HT1080 (cell line): ENCODE data around the gene DDB1. TPM values are rescaled to one million over a fixed set of nuclear protein-coding genes. Genes with fewer than 3 reads are reported as not detected.
A peak's percentile ranks its signal among the peaks of the same experiment; 100 is the strongest.
"Not testable (repeated sequence)": the region's sequence is repeated elsewhere in the genome, so short reads cannot be mapped to it uniquely, and the experiment has no call there.

Experiments used
- DNase-seq: peaks from one replicate; pipeline ENCODE4 v3.0.0-alpha.2; 2015; ENCODE audit warnings: low read depth
- total RNA-seq: library from RNA; depleted of rRNA; stranded (reverse); fragments of >200 nt; shearing (Covaris generic); gene quantifications from 2 replicates; pipeline ENCODE4 v1.2.3, GENCODE V29; 2014

Gene DDB1
- total RNA-seq, 1 experiment from 2014 or later: 271 TPM

DNA sequence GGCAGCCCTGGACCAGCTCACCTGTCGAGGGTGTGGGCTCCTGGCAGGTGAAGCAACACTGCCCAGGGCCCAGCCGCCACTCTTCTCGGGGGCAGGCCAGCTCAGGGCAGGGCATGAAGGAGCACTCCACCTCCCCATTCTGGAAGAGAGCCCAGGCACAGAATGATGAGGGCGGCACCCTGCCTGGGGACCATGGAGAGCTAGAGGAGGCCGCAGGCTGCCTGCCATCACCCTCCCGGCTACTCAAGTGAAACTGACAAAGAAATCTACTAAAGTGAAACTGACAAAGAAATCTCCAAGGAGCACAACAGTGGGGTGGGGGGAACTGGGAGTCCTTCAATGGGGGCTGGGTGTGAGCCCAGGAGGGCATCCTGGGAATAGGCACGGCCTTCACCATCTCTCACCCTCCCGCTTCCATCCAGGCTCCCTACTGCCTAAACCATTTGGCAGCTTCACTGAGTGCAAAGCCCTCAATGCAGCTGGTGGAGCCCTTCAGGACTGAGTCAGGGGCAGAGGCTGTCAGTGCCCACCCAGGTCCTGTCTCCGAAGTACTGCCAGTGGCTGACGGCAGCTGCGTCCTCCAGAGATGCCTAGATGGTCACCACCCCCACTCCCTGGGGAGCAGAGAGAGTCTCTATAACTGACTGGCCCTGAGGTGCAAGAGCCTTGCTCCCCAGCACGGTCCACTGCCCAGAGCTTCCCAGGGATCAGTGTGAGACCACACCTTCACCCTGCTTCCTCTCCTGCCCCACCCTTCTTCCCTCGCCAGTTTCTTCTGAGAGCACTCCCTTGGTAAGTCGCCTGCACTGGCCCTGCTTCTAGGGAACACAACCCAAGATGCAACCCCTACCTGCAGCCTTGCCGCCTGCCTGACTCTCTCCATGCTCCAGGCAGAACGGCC lies 59.5 kb downstream of the DDB1 start:
- DNase-seq: no peak

DNA sequence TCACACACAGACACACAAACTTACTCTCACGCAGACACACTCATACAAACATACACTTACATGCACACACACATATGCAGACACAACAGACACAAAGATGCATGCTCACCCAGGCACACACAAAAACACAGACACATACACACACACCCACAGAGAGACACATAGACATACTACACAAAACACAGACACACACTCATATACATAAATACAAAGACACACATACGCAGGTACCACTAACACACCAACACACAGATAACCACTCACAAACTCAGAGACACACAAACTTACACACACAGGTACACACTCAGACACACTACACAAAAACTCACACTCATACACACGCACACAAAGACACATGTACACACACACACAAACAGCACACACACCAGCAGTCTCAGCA lies 60.2 kb downstream of the DDB1 start:
- DNase-seq: no peak

GRCh38 chr11:61270354-61271076 lies 62.4 kb downstream of the DDB1 start:
- peak; percentile 31 for DNase-seq

GRCh38 chr11:61268588-61269250 lies 64.2 kb downstream of the DDB1 start:
- no peak for DNase-seq

DNA sequence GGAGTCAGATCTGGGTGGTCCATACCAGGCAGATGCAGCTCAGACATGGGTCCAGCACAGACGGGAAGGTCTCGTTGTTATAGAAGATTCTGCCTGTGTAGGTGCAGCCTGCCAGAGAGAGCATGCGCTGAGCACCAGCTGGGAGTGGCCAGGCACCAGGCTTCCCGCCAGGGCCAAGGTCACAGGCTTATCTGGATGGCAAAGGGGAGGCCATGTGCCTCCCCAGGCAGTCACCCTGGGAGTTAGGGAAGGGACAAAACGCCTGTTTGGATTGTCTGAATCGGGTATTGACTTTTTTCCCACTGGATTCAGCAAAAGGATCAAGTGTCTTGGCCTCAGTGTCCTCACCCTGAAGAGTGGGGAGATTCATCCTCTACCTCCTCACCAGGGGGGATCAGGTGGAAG lies 65.5 kb downstream of the DDB1 start:
- no peak for DNase-seq

- DNase-seq: no peak
Measured at GRCh38 chr11:61266602-61267001, 66.3 kb downstream of the DDB1 start.

- DNase-seq: no peak
Measured at GRCh38 chr11:61265357-61265756, 67.5 kb downstream of the DDB1 start.

DNA sequence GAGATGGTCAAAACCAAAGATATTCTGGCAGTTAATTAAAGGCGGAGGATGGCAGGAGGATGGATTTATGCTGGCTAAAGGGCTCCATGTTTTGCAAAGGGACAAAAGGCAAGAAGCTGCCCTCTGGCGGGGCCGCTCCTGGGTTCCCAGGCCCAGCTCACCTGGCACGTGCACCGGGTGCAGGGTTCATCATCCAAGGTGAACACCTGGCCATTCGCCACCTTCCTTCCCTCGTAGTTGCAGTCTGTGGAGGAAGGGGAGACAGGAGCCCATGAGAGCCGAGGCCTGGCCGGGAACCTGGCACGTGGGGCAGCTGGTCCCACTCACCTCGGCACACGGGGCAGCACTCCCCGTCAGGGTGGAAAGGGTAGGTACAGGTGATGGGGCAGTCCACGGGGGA lies 68.1 kb downstream of the DDB1 start:
- no peak for DNase-seq

DNA sequence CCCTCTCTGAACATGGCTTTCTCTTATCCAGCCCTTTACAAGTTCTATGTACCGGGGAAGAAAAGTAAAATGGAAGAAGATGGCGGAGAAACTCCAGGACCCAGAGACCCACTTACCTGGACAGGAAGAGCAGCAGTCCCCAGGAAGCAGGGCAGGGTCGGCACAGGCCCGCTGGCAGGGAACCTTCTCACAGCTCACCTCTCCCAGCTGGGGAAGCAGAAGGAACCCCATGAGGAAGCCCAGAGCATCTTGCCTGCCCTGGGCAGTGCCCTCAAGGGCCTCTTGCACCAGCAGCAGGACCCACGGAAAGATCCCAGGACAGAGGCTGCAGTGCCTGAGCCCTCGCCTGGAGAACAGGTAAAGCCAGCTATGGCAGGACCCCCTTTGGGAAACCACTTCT lies 68.5 kb downstream of the DDB1 start:
- DNase-seq: no peak

DNA sequence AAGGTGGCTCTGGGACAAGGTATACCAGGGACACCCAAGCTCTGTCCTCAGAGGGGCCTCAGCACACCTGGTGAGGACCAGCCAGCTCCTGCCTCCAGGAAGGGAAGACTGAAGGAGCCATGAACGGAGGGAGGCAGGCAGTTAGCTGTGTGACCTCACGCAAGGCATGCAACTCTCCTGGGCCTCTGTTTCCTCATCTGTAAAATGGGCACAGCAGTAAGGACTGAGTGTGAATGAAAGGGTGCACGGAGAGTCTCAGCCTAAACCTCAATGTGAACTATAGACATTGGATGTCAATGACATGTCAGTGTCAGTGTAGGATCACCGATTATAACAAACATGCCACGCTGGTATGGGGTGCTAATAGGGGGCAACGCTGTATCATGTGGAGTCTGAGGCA lies 73.5 kb downstream of the DDB1 start:
- no peak for DNase-seq

- no peak for DNase-seq
Measured at GRCh38 chr11:61258546-61258945, 74.4 kb downstream of the DDB1 start.

GRCh38 chr11:61256710-61257482 lies 76.0 kb downstream of the DDB1 start:
- DNase-seq: no peak

DNA sequence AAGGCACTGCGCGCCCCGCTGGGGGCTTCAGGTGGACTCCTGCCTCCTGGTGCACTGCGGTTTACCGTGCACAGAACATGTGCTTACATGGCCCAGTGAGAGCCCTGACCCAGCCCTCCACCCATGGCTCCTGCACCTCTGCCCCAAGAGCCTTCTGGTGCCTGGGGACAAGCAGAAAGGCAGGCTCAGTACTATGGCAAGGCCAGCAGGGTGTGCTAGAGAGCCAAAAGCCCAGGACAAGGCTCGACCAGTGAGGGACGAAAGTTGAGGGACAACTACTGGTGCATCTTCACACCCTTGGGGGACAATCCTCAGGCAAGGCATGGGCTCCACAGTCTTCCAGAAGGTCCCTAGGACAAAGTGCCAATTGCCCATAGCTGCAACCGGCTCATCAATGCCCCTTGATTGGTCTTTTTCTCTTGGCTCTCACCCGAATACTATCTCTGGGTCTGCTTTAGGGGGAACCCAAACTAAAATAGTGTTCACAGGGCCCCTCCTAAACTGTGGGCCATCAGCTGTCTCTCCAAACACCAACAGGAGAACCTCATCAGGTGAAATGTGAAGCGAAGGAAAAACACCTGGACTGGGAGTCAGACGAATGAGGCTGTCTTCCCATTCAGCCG lies 78.4 kb downstream of the DDB1 start:
- peak; percentile 56 for DNase-seq

GRCh38 chr11:61252332-61252731 lies 80.6 kb downstream of the DDB1 start:
- not testable (repeated sequence) for DNase-seq

GRCh38 chr11:61250796-61251765 lies 81.8 kb downstream of the DDB1 start:
- DNase-seq: not testable (repeated sequence)
